ENCODE results near the gene PI3. TPM values are rescaled to one million over a fixed set of nuclear protein-coding genes. Genes with fewer than 3 reads are reported as not detected.
"Not testable (repeated sequence)": the region's sequence is repeated elsewhere in the genome, so short reads cannot be mapped to it uniquely, and the experiment has no call there.

The PI3 gene
- total RNA-seq = not detected

DNA sequence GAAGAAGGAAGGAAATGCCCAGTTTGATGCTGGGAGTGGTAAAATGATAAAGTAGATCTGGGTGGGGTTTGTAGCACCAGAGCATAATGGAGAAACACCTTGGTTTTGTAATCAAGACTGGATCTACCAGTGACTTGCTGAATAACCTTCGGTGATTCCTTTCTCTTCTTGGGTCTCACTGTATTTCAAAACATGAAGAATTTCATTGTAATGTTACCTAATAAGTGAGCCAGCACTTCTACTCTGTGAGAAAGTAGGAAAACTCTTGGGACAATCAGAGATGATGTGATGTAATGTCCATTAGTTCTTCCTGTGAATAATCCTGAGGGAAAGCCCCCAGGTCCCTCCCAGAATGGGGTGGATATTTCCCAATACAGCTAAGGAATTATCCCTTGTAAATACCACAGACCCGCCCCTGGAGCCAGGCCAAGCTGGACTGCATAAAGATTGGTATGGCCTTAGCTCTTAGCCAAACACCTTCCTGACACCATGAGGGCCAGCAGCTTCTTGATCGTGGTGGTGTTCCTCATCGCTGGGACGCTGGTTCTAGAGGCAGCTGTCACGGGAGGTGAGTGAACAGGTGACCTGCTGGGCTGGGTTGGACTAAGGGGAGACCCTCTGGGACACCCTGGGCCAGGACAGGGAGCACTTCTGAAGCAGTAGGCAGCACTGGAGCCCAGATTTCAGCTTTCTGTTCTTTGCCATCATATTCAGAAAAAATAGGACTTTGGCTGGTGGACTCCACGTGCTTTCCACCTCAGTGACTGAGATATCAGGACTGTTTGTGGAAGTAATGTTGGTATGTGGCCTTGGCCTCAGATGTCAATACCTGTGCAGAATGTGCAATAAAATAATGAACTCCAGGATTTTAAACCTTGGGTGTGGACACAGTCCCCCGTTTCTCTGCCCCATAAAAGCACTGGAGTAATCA lies at the start of gene PI3:
Gene PI3, plus strand, starts transcription at position 469 of the 931 bp plus-strand sequence. Its CDS starts 21 bp downstream, at position 490.
- FAIRE-seq = no peak
- no peak for DNase-seq (ENCODE audit: low spot score in 2 of 2)

- DNase-seq (ENCODE audit: low spot score in 2 of 2) = no peak
- no peak for FAIRE-seq
These were observed 46.6 kb upstream of the PI3 start for GRCh38 chr20:45128099-45128498.

GRCh38 chr20:45136911-45137310 lies 37.8 kb upstream of the PI3 start:
- DNase-seq (ENCODE audit: low spot score in 2 of 2) (no peak), FAIRE-seq (no peak)

DNA sequence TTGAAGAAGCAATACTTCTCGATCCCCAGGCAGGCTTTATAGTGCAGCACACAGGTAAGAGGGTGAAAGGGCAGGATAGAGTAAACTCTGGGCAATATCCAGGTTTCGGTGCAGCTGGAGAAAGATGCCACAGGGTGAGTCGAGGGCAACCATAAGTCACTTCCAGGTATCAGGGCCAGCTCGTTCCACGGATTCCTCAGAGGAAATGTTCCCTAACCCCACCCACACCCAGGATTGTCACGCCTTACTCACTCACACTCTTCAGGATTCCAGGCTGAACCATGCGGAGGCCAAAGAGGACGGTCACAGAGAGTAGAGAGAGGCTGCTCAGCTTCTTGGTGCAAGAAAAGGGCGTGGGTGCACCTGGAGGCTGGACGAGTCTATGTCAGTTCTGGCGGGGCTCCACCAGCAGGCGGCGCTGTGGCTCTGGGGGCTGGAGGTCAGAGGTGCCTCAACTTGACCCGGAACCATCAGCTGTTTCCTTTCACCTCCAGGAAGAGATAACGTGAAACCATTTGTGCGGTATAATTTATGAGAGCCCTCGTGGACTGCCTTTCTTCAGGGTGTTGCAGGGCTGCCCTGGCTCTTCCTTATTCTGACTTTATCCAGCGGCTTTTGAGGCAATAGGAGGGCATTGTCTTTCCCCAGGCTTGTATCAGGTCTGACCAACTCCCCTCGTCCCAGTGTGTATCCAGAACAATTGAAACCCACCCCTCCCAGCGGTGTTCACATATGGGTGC lies 36.0 kb upstream of the PI3 start:
- FAIRE-seq = no peak
- DNase-seq (ENCODE audit: low spot score in 2 of 2) = no peak

- DNase-seq (ENCODE audit: low spot score in 2 of 2); FAIRE-seq: not testable (repeated sequence)
These were observed 34.8 kb upstream of the PI3 start for GRCh38 chr20:45139733-45140375.

DNA sequence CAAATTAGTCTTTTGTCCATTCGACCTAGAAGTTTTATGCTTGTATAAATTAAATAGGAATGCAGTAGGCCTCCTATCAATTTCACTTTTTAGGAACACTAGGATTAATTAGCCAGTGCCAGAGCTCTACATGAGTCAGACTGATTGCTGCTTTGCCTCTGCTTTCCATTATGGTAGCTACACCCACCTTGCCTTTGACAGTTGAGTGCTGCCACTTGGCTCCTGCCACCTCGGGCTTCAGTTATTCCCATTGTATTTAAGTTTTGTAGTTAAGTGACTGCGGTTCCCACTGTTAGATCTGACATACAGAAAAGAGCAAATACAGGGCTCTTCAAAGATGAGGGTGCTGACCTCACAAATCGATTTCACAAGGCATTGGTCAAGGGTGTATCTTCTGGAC lies 33.9 kb upstream of the PI3 start:
- no peak for FAIRE-seq
- DNase-seq (ENCODE audit: low spot score in 2 of 2) = no peak

DNA sequence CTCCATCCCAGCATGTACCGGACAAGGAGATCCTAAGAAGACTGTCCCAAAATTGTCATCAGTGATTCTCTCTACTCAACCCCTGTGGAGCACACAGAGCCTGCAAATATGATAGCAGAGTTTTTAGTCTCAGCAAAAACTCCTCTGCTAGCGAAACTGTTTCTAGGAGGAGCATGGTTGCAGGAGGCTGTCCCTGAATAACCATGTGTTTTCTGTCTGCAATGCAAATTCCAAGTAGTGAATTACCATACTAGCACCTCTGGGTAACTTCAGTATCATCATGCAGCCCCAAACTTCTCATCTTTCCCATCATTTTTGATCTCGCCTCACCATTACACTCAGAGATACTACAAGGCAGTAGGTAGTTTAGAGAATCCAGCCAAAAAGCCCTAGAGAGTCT lies 25.6 kb upstream of the PI3 start:
- no peak for DNase-seq (ENCODE audit: low spot score in 2 of 2)
- no peak for FAIRE-seq

- no peak for FAIRE-seq
These were observed 22.3 kb upstream of the PI3 start for GRCh38 chr20:45152405-45152804.

DNA sequence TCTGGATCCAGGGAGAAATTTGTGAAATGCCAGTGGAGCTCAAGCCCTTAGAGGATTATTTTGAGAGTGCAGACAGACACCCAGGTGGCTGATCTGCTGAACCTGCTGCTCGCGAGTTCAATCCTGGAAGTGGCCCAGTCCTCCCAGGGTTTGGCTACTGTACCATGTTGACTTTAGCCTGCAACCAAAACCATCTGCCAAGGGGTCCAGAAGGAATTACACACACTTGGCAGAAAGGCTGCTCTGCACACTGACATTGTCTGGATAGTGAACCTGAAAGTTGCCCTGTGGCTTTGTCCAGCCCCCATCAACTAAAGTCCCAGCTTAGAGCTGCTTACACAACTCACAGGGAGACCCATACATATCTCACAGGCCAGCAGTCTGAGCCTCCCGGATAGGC lies 21.6 kb upstream of the PI3 start:
- DNase-seq (ENCODE audit: low spot score in 2 of 2) (no peak), FAIRE-seq (no peak)

More at GRCh38 chr20:45152405-45152804, 22.3 kb upstream of the PI3 start:
- no peak for DNase-seq (ENCODE audit: low spot score in 2 of 2)

DNA sequence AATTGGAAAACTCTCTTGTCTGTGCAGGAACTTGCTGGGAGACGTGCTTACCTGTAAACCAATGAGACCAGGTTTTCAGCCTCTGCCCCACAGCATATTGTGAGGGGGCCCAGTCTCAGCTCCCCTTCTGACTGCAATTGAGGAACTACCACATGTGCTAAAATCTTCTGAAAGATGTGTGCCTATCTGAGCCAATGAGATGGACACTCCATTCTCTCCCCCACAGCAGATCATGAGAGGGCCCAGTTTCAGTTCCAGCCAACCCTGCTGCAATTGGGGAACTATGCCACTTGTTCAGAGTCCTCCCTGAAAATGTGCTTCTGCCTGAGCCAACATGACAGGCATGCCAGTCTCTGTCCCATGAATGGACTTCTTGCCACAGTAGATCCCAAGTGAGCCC lies 20.9 kb upstream of the PI3 start:
- DNase-seq (ENCODE audit: low spot score in 2 of 2) (no peak), FAIRE-seq (no peak)

GRCh38 chr20:45154183-45154582 lies 20.5 kb upstream of the PI3 start:
- DNase-seq (ENCODE audit: low spot score in 2 of 2) = no peak
- no peak for FAIRE-seq

GRCh38 chr20:45154794-45155193 lies 19.9 kb upstream of the PI3 start:
- not testable (repeated sequence) for FAIRE-seq; DNase-seq (ENCODE audit: low spot score in 2 of 2)

GRCh38 chr20:45156713-45157112 lies 18.0 kb upstream of the PI3 start:
- FAIRE-seq = no peak

GRCh38 chr20:45157962-45158361 lies 16.7 kb upstream of the PI3 start:
- DNase-seq (ENCODE audit: low spot score in 2 of 2) (no peak), FAIRE-seq (no peak)

More at GRCh38 chr20:45156713-45157112, 18.0 kb upstream of the PI3 start:
- no peak for DNase-seq (ENCODE audit: low spot score in 2 of 2)

DNA sequence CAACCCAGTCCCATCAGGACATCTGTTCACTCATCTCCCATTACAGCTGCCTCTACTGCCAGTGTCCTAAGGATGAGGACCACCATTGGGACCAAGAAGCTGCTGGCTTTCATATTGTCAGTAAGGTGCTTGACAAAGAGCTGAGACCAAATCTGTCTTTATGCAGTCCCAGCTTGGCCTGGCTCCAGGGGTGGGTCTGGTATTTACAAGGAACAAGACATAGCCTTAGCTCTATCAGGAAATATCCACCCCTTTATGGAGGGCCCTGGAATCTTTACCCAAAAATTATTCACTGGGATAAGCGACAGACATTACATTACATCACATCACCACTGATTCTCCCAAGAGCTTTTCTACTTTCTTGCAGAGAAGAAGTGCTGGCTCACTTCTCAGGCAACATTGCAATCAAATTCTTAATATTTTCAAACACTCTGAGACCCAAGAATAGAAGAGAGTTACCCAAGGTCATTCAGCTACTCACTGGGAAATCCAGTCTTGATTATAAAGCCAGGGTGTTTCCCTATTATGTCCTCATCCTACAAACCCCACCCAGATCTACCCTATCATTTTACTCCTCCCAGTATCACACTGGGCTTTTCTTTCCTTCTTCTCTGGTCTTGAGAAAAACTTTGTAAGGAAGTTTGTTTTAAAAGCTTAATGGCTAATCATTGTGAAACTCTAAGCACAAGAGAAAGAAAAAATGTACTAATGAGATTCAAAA lies 11.5 kb upstream of the PI3 start:
- no peak for FAIRE-seq

GRCh38 chr20:45164906-45165305 lies 9.8 kb upstream of the PI3 start:
- FAIRE-seq = no peak
- no peak for DNase-seq (ENCODE audit: low spot score in 2 of 2)

More for the DNA sequence above, 11.5 kb upstream of the PI3 start:
- DNase-seq (ENCODE audit: low spot score in 2 of 2) = no peak

GRCh38 chr20:45173522-45173921 lies 1.2 kb upstream of the PI3 start:
- DNase-seq (ENCODE audit: low spot score in 2 of 2) = no peak
- no peak for FAIRE-seq

- DNase-seq (ENCODE audit: low spot score in 2 of 2) (no peak), FAIRE-seq (no peak)
These were observed 2.0 kb downstream of the PI3 start for GRCh38 chr20:45176526-45177267.

DNA sequence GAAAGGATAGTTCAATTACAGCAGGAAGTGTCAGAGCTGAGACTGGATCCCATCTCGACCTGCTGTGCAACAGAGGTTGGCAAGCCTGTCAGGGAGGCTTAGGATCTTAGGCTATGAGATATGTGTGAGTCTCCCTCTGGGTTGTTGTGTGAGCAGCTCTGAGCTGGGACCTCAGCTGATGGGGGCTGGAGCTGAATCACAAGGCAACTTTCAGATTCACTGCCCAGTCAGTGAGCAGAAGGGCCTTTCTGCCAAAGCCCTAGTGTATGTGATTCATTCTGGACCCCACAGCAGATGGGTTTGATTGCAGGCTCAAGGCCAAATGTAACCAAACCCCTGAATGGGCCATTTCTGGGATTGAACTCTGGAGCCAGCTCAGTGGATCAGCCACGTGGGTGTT lies 4.5 kb downstream of the PI3 start:
- FAIRE-seq = no peak

DNA sequence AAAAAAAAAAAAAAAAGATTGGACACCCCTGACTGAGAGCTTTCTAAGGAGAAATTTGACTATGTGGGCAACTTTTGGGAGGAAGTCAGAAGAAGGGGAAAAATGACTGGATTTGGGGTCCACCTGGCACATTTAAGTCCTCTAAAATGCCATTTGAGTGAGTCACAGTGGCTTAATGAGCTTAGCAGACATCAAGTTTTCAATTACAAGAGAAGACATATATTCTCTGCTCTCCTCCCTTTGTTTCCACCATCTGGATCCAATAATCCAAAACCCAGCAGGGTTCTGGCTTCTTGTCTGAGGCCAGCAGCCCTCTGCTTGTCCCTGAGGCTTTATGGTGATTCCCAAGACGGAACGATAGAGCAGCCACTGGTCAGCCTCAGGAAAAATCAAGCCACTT lies 6.9 kb downstream of the PI3 start:
- no peak for DNase-seq (ENCODE audit: low spot score in 2 of 2)
- FAIRE-seq = no peak

More for the DNA sequence above, 4.5 kb downstream of the PI3 start:
- DNase-seq (ENCODE audit: low spot score in 2 of 2) = no peak

Measured in frontal cortex (tissue), 4 donors.